GM19468 (cell line): ENCODE data around the gene ETS1.
A peak's percentile ranks its signal among the peaks of the same experiment; 100 is the strongest.

Source experiments
- ATAC-seq: cut with Tn5 transposase; IDR thresholded peaks from one replicate; pipeline ENCODE4 v1.9.1; 2021; ENCODE audit warnings: mild to moderate bottlenecking, moderate library complexity, moderate number of reproducible peaks; ENCODE audit not compliant: unreplicated experiment; ENCODE audit errors: extremely low read depth

The ETS1 gene

GRCh38 chr11:128522055-128522942 lies 65.1 kb downstream of the ETS1 start:
- ATAC-seq = peak; percentile 84

GRCh38 chr11:128521682-128522054 lies 65.7 kb downstream of the ETS1 start:
- ATAC-seq = no peak

GRCh38 chr11:128520888-128521681 lies 66.3 kb downstream of the ETS1 start:
- ATAC-seq = no peak

GRCh38 chr11:128520206-128520887 lies 67.0 kb downstream of the ETS1 start:
- ATAC-seq = no peak

GRCh38 chr11:128519338-128519737 lies 68.0 kb downstream of the ETS1 start:
- no peak for ATAC-seq

GRCh38 chr11:128518493-128519207 lies 68.7 kb downstream of the ETS1 start:
- ATAC-seq = no peak

GRCh38 chr11:128517451-128518230 lies 69.7 kb downstream of the ETS1 start:
- ATAC-seq = no peak

GRCh38 chr11:128516886-128517285 lies 70.5 kb downstream of the ETS1 start:
- ATAC-seq = no peak

GRCh38 chr11:128515826-128516778 lies 71.3 kb downstream of the ETS1 start:
- ATAC-seq = no peak

GRCh38 chr11:128515086-128515485 lies 72.3 kb downstream of the ETS1 start:
- ATAC-seq = no peak

GRCh38 chr11:128513915-128514681 lies 73.3 kb downstream of the ETS1 start:
- ATAC-seq = no peak

- no peak for ATAC-seq
Observed at GRCh38 chr11:128512474-128512996, 74.8 kb downstream of the ETS1 start.

GRCh38 chr11:128511712-128512111 lies 75.6 kb downstream of the ETS1 start:
- no peak for ATAC-seq

GRCh38 chr11:128509621-128510389 lies 77.6 kb downstream of the ETS1 start:
- ATAC-seq = no peak

GRCh38 chr11:128508770-128509510 lies 78.4 kb downstream of the ETS1 start:
- ATAC-seq = no peak

GRCh38 chr11:128507936-128508335 lies 79.4 kb downstream of the ETS1 start:
- no peak for ATAC-seq
